ENCODE data around the gene RAB28.

DNA sequence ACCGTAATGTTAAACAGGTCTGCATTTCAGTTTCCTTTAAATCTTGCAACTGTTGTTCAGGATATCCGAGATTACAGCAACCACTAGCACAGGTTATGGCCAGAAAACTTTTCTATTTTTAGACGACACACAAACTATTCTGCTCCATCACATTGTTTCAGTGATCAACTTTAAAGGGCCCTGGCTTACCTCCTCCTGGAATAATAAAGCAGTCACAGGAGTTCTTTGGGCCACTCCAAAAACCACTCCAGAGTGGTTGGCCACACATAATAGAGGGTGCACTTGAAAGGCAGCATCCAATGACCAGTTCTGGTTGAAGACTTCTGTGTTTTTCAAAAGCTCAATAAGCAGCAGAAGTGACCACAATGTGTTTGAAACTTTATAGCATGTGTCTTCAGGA, 118.9 kb downstream of the RAB28 start:
- TF ChIP-seq EZH2phosphoT487 (IDR thresholded peaks at IDR 0.05; ENCODE audit: borderline replicate concordance, low read length) (no peak), EZH2 (IDR thresholded peaks at IDR 0.05; ENCODE audit: low read length, unreplicated experiment) (no peak)
- TF ChIP-seq, protein P1, sequence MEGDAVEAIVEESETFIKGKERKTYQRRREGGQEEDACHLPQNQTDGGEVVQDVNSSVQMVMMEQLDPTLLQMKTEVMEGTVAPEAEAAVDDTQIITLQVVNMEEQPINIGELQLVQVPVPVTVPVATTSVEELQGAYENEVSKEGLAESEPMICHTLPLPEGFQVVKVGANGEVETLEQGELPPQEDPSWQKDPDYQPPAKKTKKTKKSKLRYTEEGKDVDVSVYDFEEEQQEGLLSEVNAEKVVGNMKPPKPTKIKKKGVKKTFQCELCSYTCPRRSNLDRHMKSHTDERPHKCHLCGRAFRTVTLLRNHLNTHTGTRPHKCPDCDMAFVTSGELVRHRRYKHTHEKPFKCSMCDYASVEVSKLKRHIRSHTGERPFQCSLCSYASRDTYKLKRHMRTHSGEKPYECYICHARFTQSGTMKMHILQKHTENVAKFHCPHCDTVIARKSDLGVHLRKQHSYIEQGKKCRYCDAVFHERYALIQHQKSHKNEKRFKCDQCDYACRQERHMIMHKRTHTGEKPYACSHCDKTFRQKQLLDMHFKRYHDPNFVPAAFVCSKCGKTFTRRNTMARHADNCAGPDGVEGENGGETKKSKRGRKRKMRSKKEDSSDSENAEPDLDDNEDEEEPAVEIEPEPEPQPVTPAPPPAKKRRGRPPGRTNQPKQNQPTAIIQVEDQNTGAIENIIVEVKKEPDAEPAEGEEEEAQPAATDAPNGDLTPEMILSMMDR (conservative IDR thresholded peaks at IDR 0.05; ENCODE audit: low read depth, low read length): no peak
